ENCODE measurements around the gene NOD2. TPM values are rescaled to one million over a fixed set of nuclear protein-coding genes. Genes with fewer than 3 reads are reported as not detected.

Gene NOD2
- polyA plus RNA-seq, 2 donors = 6.2 to 11.0 TPM

DNA sequence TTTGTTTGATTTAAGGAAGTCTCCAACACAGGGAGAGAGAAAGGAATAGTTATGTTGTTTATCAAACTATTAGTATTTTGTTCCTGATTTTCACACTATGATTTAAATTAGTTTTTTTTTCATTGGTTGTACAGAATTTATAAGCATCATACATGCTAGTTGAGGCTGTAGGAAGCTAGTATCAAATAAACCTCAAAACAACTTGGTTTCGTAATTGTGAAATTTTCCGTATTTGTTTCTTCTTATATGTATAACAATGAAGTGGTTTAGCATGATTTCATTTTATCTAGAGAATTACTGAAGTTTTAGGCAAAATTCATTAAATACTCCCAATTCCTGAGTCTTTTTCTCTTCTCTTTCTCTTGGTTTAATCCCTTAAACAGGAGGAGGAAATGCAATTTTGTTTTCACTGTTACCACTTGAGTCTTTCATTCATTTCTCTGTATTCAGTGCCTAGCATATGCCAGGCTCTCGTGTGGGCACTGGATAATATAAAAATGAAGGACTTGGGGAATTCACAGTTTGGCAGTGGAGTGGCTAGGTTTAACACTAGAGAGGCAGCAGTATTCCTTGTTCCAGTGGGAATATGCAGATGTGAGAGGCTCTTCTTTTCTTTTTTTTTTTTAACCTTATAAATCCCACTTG lies 50.3 kb downstream of the NOD2 start:
- 58 to 65% methylated on average over 3 of the region's 3 CpGs for WGBS, 2 donors
- H3K4me1 ChIP-seq (ENCODE audit: control insufficient read depth in 2 of 2, insufficient read depth in 2 of 2, low read length in 1 of 2) = peaks cover 0 to 2% of the 10 kb centered on the region in 2 donors
- no peaks in the 10 kb centered on the region for H3K9me3 ChIP-seq (ENCODE audit: control insufficient read depth in 2 of 2, insufficient read depth in 1 of 2, low read depth in 1 of 2, low read length in 1 of 2)
- H3K4me3 ChIP-seq (ENCODE audit: low read depth in 1 of 2, low read length in 2 of 2) = no peak overlapping the region
- H3K27ac ChIP-seq (ENCODE audit: low read depth in 2 of 2, low read length in 1 of 2) = no peak overlapping the region
- H3K27me3 ChIP-seq (ENCODE audit: control insufficient read depth in 1 of 2, insufficient read depth in 2 of 2, low read length in 2 of 2) = no peaks in the 10 kb centered on the region
- H3K36me3 ChIP-seq (ENCODE audit: control insufficient read depth in 2 of 2, insufficient read depth in 2 of 2, low read length in 1 of 2) = no peaks in the 10 kb centered on the region

DNA sequence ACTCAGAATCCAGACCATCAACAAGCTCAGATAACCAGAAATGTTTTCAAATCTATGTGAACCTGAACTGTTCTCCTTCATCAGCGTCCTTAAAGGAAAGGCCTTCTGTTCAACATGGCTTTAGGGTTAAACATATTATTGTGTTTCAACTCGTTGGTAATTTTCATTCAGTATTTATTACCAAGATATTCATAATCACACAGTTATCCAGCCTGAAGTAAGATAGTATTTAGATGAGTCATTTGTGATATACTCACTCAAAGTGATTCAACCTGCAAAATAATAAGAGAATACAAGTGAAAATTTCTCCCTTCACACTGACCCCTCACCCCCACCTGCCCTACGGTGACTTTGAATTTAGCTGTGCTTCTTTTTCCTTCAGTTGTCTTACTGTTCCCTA lies 51.5 kb downstream of the NOD2 start:
- no peak overlapping the region for H3K4me3 ChIP-seq (ENCODE audit: low read depth in 1 of 2, low read length in 2 of 2)
- no peaks in the 10 kb centered on the region for H3K36me3 ChIP-seq (ENCODE audit: control insufficient read depth in 2 of 2, insufficient read depth in 2 of 2, low read length in 1 of 2)
- H3K9me3 ChIP-seq (ENCODE audit: control insufficient read depth in 2 of 2, insufficient read depth in 1 of 2, low read depth in 1 of 2, low read length in 1 of 2) = no peaks in the 10 kb centered on the region
- peak overlapping the region in 1 of 2 donors; percentile 4 for H3K27ac ChIP-seq (ENCODE audit: low read depth in 2 of 2, low read length in 1 of 2)
- H3K27me3 ChIP-seq (ENCODE audit: control insufficient read depth in 1 of 2, insufficient read depth in 2 of 2, low read length in 2 of 2) = no peaks in the 10 kb centered on the region
- 39 to 52% methylated on average over 3 of the region's 3 CpGs for WGBS, 2 donors
- H3K4me1 ChIP-seq (ENCODE audit: control insufficient read depth in 2 of 2, insufficient read depth in 2 of 2, low read length in 1 of 2) = peaks cover 0 to 2% of the 10 kb centered on the region in 2 donors

DNA sequence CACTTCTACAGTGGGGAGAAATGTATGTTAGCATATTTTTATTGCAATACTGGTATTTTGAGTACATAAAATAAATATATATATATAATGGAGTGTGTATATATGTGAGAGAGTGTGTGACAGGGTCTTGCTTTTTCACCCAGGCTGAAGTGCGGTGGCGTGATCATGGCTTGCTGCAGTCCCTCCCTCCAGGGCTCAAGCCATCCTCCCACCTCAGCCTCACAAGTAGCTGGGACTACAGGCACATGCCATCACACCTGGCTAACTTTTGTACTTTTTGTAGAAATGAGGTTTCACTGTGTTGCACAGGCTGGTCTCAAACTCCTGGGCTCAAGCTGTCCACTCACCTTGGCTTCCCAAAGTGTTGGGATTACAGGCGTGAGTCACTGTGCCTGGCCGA lies 52.5 kb downstream of the NOD2 start:
- 74 to 81% methylated on average over 4 of the region's 4 CpGs for WGBS, 2 donors
- no peak overlapping the region for H3K27ac ChIP-seq (ENCODE audit: low read depth in 2 of 2, low read length in 1 of 2)

DNA sequence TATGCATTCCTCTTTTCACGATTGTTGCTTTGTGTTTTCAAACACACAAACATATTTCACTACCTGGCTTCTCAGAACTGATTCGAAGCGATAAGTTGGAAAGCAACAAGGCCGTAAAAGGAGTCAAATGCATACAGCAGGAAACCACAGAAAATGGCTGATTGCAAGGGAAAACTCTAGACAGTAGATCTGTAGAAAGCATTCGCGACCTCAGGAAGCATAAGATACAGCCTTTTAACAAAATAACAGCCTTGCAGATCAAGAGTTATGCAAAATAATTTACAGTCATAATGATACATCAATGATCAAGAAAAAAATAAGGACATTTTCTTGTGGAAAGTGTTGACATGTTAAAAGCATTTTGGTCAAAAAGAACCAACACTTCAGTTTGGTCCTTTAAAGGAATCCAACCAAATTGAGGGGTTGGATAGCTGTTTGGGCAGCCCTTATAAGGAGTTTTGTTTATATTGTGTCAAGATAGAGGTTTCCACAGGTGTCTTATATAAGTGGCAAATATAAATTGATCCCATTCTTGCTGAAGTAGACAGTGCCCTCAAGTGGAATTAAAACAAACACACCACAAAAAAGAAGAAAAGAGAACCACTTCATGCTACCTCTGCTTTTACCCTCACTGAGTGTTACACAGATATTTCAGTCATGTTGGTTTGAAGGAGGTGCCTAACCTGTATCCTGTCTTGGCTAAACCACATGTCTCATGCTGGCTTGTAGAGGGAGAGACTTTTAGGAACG lies 54.0 kb downstream of the NOD2 start:
- Histone ChIP-seq H3K4me3 (ENCODE audit: low read depth in 1 of 2, low read length in 2 of 2) (no peak overlapping the region), H3K36me3 (ENCODE audit: control insufficient read depth in 2 of 2, insufficient read depth in 2 of 2, low read length in 1 of 2) (no peaks in the 10 kb centered on the region), H3K9me3 (ENCODE audit: control insufficient read depth in 2 of 2, insufficient read depth in 1 of 2, low read depth in 1 of 2, low read length in 1 of 2) (no peaks in the 10 kb centered on the region), H3K4me1 (ENCODE audit: control insufficient read depth in 2 of 2, insufficient read depth in 2 of 2, low read length in 1 of 2) (peaks cover 0 to 2% of the 10 kb centered on the region in 2 donors), H3K27ac (ENCODE audit: low read depth in 2 of 2, low read length in 1 of 2) (no peak overlapping the region), H3K27me3 (ENCODE audit: control insufficient read depth in 1 of 2, insufficient read depth in 2 of 2, low read length in 2 of 2) (no peaks in the 10 kb centered on the region)
- WGBS, 2 donors = 59 to 62% methylated on average over 7 of the region's 7 CpGs

More for the DNA sequence above, 52.5 kb downstream of the NOD2 start:
- H3K9me3 ChIP-seq (ENCODE audit: control insufficient read depth in 2 of 2, insufficient read depth in 1 of 2, low read depth in 1 of 2, low read length in 1 of 2) = no peaks in the 10 kb centered on the region
- H3K4me3 ChIP-seq (ENCODE audit: low read depth in 1 of 2, low read length in 2 of 2) = no peak overlapping the region
- H3K36me3 ChIP-seq (ENCODE audit: control insufficient read depth in 2 of 2, insufficient read depth in 2 of 2, low read length in 1 of 2) = no peaks in the 10 kb centered on the region
- H3K4me1 ChIP-seq (ENCODE audit: control insufficient read depth in 2 of 2, insufficient read depth in 2 of 2, low read length in 1 of 2) = peaks cover 0 to 2% of the 10 kb centered on the region in 2 donors
- no peaks in the 10 kb centered on the region for H3K27me3 ChIP-seq (ENCODE audit: control insufficient read depth in 1 of 2, insufficient read depth in 2 of 2, low read length in 2 of 2)

DNA sequence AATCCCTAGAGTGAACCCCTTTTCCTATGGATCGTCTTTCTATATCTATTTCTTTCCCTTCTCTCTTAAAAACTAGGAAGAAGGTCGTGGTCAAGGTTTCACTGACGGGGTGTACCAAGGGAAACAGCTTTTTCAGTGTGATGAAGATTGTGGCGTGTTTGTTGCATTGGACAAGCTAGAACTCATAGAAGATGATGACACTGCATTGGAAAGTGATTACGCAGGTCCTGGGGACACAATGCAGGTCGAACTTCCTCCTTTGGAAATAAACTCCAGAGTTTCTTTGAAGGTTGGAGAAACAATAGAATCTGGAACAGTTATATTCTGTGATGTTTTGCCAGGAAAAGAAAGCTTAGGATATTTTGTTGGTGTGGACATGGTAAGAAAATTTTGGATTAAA lies 58.1 kb downstream of the NOD2 start:
- peaks cover 0 to 2% of the 10 kb centered on the region in 2 donors for H3K36me3 ChIP-seq (ENCODE audit: control insufficient read depth in 2 of 2, insufficient read depth in 2 of 2, low read length in 1 of 2)
- 61 to 75% methylated on average over 6 of the region's 6 CpGs for WGBS, 2 donors
- no peaks in the 10 kb centered on the region for H3K4me1 ChIP-seq (ENCODE audit: control insufficient read depth in 2 of 2, insufficient read depth in 2 of 2, low read length in 1 of 2)
- H3K9me3 ChIP-seq (ENCODE audit: control insufficient read depth in 2 of 2, insufficient read depth in 1 of 2, low read depth in 1 of 2, low read length in 1 of 2) = no peaks in the 10 kb centered on the region
- no peak overlapping the region for H3K27ac ChIP-seq (ENCODE audit: low read depth in 2 of 2, low read length in 1 of 2)
- no peaks in the 10 kb centered on the region for H3K27me3 ChIP-seq (ENCODE audit: control insufficient read depth in 1 of 2, insufficient read depth in 2 of 2, low read length in 2 of 2)
- no peak overlapping the region for H3K4me3 ChIP-seq (ENCODE audit: low read depth in 1 of 2, low read length in 2 of 2)

DNA sequence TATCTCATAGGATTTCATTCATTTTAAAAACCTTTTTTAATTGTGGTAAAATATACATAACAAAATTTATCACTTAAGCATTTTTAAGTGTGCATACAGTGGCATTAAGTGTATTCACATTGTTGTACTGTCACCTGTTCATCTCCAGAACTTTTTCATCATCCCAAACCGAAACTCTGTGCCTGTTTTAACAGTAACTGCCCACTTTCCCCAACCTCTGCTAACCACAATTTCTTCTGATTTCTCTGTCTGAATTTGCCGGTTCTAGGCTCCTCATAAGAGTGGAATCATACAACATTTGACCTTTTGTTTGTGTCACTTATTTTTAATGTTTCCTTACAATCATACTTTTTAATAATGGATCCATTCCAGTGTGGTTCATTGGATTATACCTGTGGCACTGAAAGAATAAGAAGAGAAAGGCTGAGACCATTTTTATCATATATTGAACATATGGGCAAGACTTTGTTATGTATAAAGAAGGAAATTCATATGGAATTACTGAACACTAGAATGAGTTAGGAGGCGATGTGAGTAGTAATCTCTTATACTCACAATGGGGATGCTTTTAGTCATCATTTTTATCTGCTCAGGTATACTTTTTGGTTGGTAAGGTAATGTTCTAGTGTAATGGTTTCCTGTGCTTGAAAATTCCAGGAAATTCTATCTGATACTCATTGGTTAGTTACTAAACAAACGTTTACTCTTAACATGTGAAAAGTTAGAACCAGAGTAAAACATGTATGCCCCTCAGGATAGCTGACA lies 59.2 kb downstream of the NOD2 start:
- Histone ChIP-seq H3K27me3 (ENCODE audit: control insufficient read depth in 1 of 2, insufficient read depth in 2 of 2, low read length in 2 of 2) (no peaks in the 10 kb centered on the region), H3K9me3 (ENCODE audit: control insufficient read depth in 2 of 2, insufficient read depth in 1 of 2, low read depth in 1 of 2, low read length in 1 of 2) (no peaks in the 10 kb centered on the region), H3K36me3 (ENCODE audit: control insufficient read depth in 2 of 2, insufficient read depth in 2 of 2, low read length in 1 of 2) (peaks cover 0 to 2% of the 10 kb centered on the region in 2 donors), H3K27ac (ENCODE audit: low read depth in 2 of 2, low read length in 1 of 2) (no peak overlapping the region), H3K4me1 (ENCODE audit: control insufficient read depth in 2 of 2, insufficient read depth in 2 of 2, low read length in 1 of 2) (no peaks in the 10 kb centered on the region), H3K4me3 (ENCODE audit: low read depth in 1 of 2, low read length in 2 of 2) (no peak overlapping the region)
- 75 to 79% methylated on average over 4 of the region's 4 CpGs for WGBS, 2 donors

DNA sequence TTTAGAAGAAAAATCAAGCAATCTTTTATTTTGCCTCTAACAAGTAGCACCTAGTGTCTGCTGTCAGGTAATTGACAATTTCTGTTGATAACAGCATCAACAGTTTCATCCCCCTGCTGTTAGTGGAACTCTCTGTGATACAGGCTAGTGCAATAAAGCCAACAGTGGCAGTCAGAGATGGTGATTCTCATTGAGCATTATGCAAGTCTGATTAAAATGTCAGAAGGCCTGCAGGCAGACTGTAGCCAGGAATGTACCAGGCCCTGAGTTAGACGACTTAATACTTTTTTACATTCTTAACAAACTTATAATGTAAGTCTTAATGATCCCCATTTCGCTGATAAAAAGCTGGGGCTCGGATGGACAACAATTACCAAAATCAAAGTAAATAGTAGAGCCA lies 63.1 kb downstream of the NOD2 start:
- Histone ChIP-seq H3K9me3 (ENCODE audit: control insufficient read depth in 2 of 2, insufficient read depth in 1 of 2, low read depth in 1 of 2, low read length in 1 of 2) (no peaks in the 10 kb centered on the region), H3K27ac (ENCODE audit: low read depth in 2 of 2, low read length in 1 of 2) (no peak overlapping the region), H3K27me3 (ENCODE audit: control insufficient read depth in 1 of 2, insufficient read depth in 2 of 2, low read length in 2 of 2) (no peaks in the 10 kb centered on the region), H3K4me3 (ENCODE audit: low read depth in 1 of 2, low read length in 2 of 2) (no peak overlapping the region), H3K36me3 (ENCODE audit: control insufficient read depth in 2 of 2, insufficient read depth in 2 of 2, low read length in 1 of 2) (peaks cover 2 to 3% of the 10 kb centered on the region in 2 donors), H3K4me1 (ENCODE audit: control insufficient read depth in 2 of 2, insufficient read depth in 2 of 2, low read length in 1 of 2) (no peaks in the 10 kb centered on the region)
- 75 to 76% methylated on average over 3 of the region's 3 CpGs for WGBS, 2 donors

DNA sequence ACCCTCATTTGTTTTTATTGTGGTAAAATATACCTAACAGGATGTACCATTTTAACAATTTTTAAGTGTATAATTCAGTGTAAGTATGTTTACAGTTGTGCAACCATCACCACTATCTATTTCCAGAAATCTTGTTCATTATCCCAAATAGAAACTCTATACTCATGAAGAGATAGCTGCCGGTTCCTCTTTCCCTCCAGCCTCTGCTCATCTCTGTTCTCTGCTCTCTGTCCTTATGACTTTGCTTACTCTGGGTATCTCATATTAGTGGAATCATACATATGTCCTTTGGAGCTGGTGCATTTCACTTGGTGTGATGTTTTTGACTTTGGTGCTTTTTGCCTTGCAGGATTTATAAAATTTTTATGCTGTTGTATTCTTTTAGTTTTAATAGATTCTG lies 67.9 kb downstream of the NOD2 start:
- Histone ChIP-seq H3K27me3 (ENCODE audit: control insufficient read depth in 1 of 2, insufficient read depth in 2 of 2, low read length in 2 of 2) (no peaks in the 10 kb centered on the region), H3K4me3 (ENCODE audit: low read depth in 1 of 2, low read length in 2 of 2) (no peak overlapping the region), H3K27ac (ENCODE audit: low read depth in 2 of 2, low read length in 1 of 2) (no peak overlapping the region), H3K36me3 (ENCODE audit: control insufficient read depth in 2 of 2, insufficient read depth in 2 of 2, low read length in 1 of 2) (peaks cover 0 to 3% of the 10 kb centered on the region in 2 donors), H3K4me1 (ENCODE audit: control insufficient read depth in 2 of 2, insufficient read depth in 2 of 2, low read length in 1 of 2) (no peaks in the 10 kb centered on the region), H3K9me3 (ENCODE audit: control insufficient read depth in 2 of 2, insufficient read depth in 1 of 2, low read depth in 1 of 2, low read length in 1 of 2) (no peaks in the 10 kb centered on the region)
- 66 to 71% methylated on average over 1 of the region's 1 CpG for WGBS, 2 donors

DNA sequence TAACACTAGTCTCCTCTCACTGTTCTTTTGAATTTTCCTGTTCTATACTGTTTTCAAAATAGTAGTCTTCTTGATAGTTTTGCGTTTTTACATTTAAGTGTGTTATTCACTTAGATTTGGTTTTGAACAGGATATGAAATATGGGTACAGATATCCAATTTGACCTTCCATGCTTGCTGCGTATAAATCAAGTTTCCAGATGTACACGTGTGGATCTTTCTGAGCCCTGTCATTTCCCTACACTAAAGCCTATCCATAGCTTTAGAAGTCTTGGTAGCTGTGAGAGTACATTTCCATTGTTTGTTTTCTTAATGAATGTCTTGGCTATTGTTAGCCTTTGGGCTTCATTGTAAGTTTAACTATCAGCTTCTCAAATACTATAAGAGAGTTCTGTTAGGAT lies 68.8 kb downstream of the NOD2 start:
- no peaks in the 10 kb centered on the region for H3K9me3 ChIP-seq (ENCODE audit: control insufficient read depth in 2 of 2, insufficient read depth in 1 of 2, low read depth in 1 of 2, low read length in 1 of 2)
- H3K36me3 ChIP-seq (ENCODE audit: control insufficient read depth in 2 of 2, insufficient read depth in 2 of 2, low read length in 1 of 2) = peaks cover 3% of the 10 kb centered on the region in 2 donors
- no peaks in the 10 kb centered on the region for H3K27me3 ChIP-seq (ENCODE audit: control insufficient read depth in 1 of 2, insufficient read depth in 2 of 2, low read length in 2 of 2)
- no peak overlapping the region for H3K27ac ChIP-seq (ENCODE audit: low read depth in 2 of 2, low read length in 1 of 2)
- no peaks in the 10 kb centered on the region for H3K4me1 ChIP-seq (ENCODE audit: control insufficient read depth in 2 of 2, insufficient read depth in 2 of 2, low read length in 1 of 2)
- WGBS, 2 donors = 80 to 82% methylated on average over 3 of the region's 3 CpGs
- H3K4me3 ChIP-seq (ENCODE audit: low read depth in 1 of 2, low read length in 2 of 2) = no peak overlapping the region
